ENCODE data around the gene NDUFAF5. TPM values are rescaled to one million over a fixed set of nuclear protein-coding genes. Genes with fewer than 3 reads are reported as not detected.

NDUFAF5 gene
- total and polyA plus RNA-seq, 2 donors (not counting 3 experiments of a cell fraction or from before 2014, with no cell fraction given): 9.8 to 26.4 TPM

GRCh38 chr20:13756551-13756950 lies 28.3 kb upstream of the NDUFAF5 start:
- dilution Hi-C loops (cut with MboI; ENCODE audit: extremely low pct_ligation_motif_present, low sequenced_read_pairs): no loop called here
- Histone ChIP-seq H4K20me1 (replicated peaks; ENCODE audit: control insufficient read depth, extremely low read depth, insufficient read depth, low read length) (no peaks in the 10 kb centered on the region), H3K4me1 (ENCODE audit: control insufficient read depth, extremely low read depth, insufficient read depth, low read length) (no peaks in the 10 kb centered on the region), H3K79me2 (ENCODE audit: control insufficient read depth, insufficient read depth, low read length) (no peaks in the 10 kb centered on the region), H3K27ac (ENCODE audit: insufficient read depth, low read depth, low read length) (no peak overlapping the region), H3K9ac (replicated peaks; ENCODE audit: extremely low read depth, insufficient read depth, low read length) (no peak overlapping the region), H3K9me1 (replicated peaks; ENCODE audit: control insufficient read depth, extremely low read depth, insufficient read depth, low read length) (no peaks in the 10 kb centered on the region), H3K4me3 (replicated peaks in 1 of 3; ENCODE audit: insufficient read depth in 1 of 3, low read depth in 1 of 3, low read length in 3 of 3) (no peak overlapping the region), H3K36me3 (ENCODE audit: control insufficient read depth in 2 of 2, extremely low read depth in 1 of 2, insufficient read depth in 2 of 2, low read length in 2 of 2) (peaks cover 2 to 6% of the 10 kb centered on the region in 2 experiments), H3K27me3 (ENCODE audit: control insufficient read depth in 2 of 2, insufficient read depth in 2 of 2, low read length in 2 of 2) (no peaks in the 10 kb centered on the region), H3K9me3 (replicated peaks; ENCODE audit: control insufficient read depth, insufficient read depth, low read length) (no peaks in the 10 kb centered on the region), H2AFZ (ENCODE audit: low read depth, low read length) (no peak overlapping the region), H3K4me2 (ENCODE audit: insufficient read depth, low read length) (no peak overlapping the region)
- ChIA-PET POLR2A (no interaction called here), CTCF (interaction anchor here (0.9 to 1.2 kb wide), 2 partner anchors 16 to 31 kb away, joined by 4 read pairs; no protein-coding TSS in a partner anchor)
- FAIRE-seq: no peak
- no TSS peak for BruUV-seq (replicated peaks)
- no peak for DNase-seq (ENCODE audit: low read depth, low spot score)
- TF ChIP-seq POLR2AphosphoS5 (IDR thresholded peaks at IDR 0.05; ENCODE audit: insufficient read depth, low read depth, low read length) (no peak), JUN (IDR thresholded peaks at IDR 0.05; ENCODE audit: borderline replicate concordance, insufficient read depth, insufficient read length, low read depth) (no peak), EZH2 (IDR thresholded peaks at IDR 0.05; ENCODE audit: borderline replicate concordance, low read depth, low read length, severe bottlenecking) (no peak), FOS (IDR thresholded peaks at IDR 0.05; ENCODE audit: borderline replicate concordance, insufficient read depth, low read length) (no peak), GATA2 (IDR thresholded peaks at IDR 0.05; ENCODE audit: insufficient read depth, insufficient read length, low read depth, low read length) (no peak)
- TF ChIP-seq, protein P1, sequence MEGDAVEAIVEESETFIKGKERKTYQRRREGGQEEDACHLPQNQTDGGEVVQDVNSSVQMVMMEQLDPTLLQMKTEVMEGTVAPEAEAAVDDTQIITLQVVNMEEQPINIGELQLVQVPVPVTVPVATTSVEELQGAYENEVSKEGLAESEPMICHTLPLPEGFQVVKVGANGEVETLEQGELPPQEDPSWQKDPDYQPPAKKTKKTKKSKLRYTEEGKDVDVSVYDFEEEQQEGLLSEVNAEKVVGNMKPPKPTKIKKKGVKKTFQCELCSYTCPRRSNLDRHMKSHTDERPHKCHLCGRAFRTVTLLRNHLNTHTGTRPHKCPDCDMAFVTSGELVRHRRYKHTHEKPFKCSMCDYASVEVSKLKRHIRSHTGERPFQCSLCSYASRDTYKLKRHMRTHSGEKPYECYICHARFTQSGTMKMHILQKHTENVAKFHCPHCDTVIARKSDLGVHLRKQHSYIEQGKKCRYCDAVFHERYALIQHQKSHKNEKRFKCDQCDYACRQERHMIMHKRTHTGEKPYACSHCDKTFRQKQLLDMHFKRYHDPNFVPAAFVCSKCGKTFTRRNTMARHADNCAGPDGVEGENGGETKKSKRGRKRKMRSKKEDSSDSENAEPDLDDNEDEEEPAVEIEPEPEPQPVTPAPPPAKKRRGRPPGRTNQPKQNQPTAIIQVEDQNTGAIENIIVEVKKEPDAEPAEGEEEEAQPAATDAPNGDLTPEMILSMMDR (IDR thresholded peaks at IDR 0.05; ENCODE audit: extremely low read depth in 1 of 2, insufficient read depth in 1 of 2, low read depth in 1 of 2, low read length in 2 of 2): no peak
- intact Hi-C loops (cut with micrococcal nuclease): no loop called here
